HepG2 (cell line): ENCODE results near the gene PSMB9. TPM values are rescaled to one million over a fixed set of nuclear protein-coding genes. Genes with fewer than 3 reads are reported as not detected.

Source experiments
- ARNTL ChIP-seq: sonication (generic); formaldehyde crosslinking; IDR thresholded peaks from 2 replicates; pipeline ENCODE4 v1.4.0; 2020; ENCODE audit warnings: mild to moderate bottlenecking, missing genetic modification reagents
- GATAD2A ChIP-seq: IDR thresholded peaks from 2 replicates; pipeline ENCODE4 v1.6.1; 2016
- MTF2 ChIP-seq: sonication (generic); formaldehyde crosslinking; IDR thresholded peaks from 2 replicates; pipeline ENCODE4 v1.5.0; 2020; ENCODE audit warnings: missing genetic modification reagents, borderline replicate concordance
- TBX3 ChIP-seq: fragments of 450-650 bp; IDR thresholded peaks from 2 replicates; pipeline ENCODE4 v1.6.1; 2017; ENCODE audit warnings: antibody characterized with exemption, mild to moderate bottlenecking, inconsistent platforms, borderline replicate concordance
- U2AF2 ChIP-seq: fragments of 200-400 bp; formaldehyde crosslinking; IDR thresholded peaks from 2 replicates; pipeline ENCODE4 v1.6.1; 2017; ENCODE audit warnings: low read depth, mild to moderate bottlenecking, low read length
- ZFP36 ChIP-seq: fragments of 150-350 bp; IDR thresholded peaks from 2 replicates; pipeline ENCODE4 v1.6.1; 2018; ENCODE audit warnings: borderline replicate concordance, low read length, low read depth; ENCODE audit not compliant: partially characterized antibody
- ZNF225 ChIP-seq: sonication (generic); formaldehyde crosslinking; IDR thresholded peaks from 2 replicates; pipeline ENCODE4 v1.4.0; 2020; ENCODE audit warnings: mild to moderate bottlenecking, missing genetic modification reagents
- ZNF709 ChIP-seq: sonication (generic); formaldehyde crosslinking; IDR thresholded peaks from 2 replicates; pipeline ENCODE4 v1.5.0; 2020; ENCODE audit warnings: mild to moderate bottlenecking, missing genetic modification reagents
- ZNF781 ChIP-seq: sonication (generic); formaldehyde crosslinking; IDR thresholded peaks from 2 replicates; pipeline ENCODE4 v1.5.1; 2020; ENCODE audit warnings: borderline replicate concordance, mild to moderate bottlenecking, missing genetic modification reagents; ENCODE audit errors: not compliant biosample characterization
- polyA plus RNA-seq, 8 experiments: library from polyadenylated mRNA; depleted of rRNA in 3 of 8; stranded (reverse) in 7 of 8; unstranded in 1 of 8; fragments of >200 nt; fragmentation: Illumina TruSeq in 4 of 8; extraction: Trizol in 4 of 8; gene quantifications; 2 replicates each; pipeline versions ENCODE4 v1.2.1 to v1.2.3, GENCODE V29; 2011 to 2016; ENCODE audit warnings: low read depth in 4 of 8, missing spikeins in 1 of 8, mixed read lengths in 1 of 8; ENCODE audit not compliant: insufficient read depth in 1 of 8
- total RNA-seq, 5 experiments: library from RNA; depleted of rRNA; stranded (reverse); fragments of >200 nt; fragmentation: Illumina TruSeq; extraction: Trizol; gene quantifications; 2 replicates each; pipeline ENCODE4 v1.2.3, GENCODE V29; 2016; ENCODE audit warnings: low read depth in 1 of 5
- TF ChIP-seq, protein P1 (sequence below): IDR thresholded peaks from 2 replicates; pipeline ENCODE4 v1.6.1; 2018; ENCODE audit warnings: missing genetic modification reagents
- TF ChIP-seq, protein P2 (sequence below): fragments of 450-650 bp; IDR thresholded peaks from 2 replicates; pipeline ENCODE4 v1.6.1; 2016
- TF ChIP-seq, protein P3 (sequence below): sonication (generic); formaldehyde crosslinking; IDR thresholded peaks from 2 replicates; pipeline ENCODE4 v1.5.1; 2020; ENCODE audit warnings: missing genetic modification reagents, mild to moderate bottlenecking, borderline replicate concordance
- TF ChIP-seq, protein P4 (sequence below): sonication (generic); formaldehyde crosslinking; IDR thresholded peaks from 2 replicates; pipeline ENCODE4 v1.4.0; 2020; ENCODE audit warnings: missing genetic modification reagents, borderline replicate concordance
- TF ChIP-seq, protein P5 (sequence below): sonication (generic); formaldehyde crosslinking; IDR thresholded peaks from 2 replicates; pipeline ENCODE4 v1.9.0; 2021; ENCODE audit warnings: missing genetic modification reagents, mild to moderate bottlenecking, borderline replicate concordance
- TF ChIP-seq, protein P6 (sequence below): sonication (generic); formaldehyde crosslinking; IDR thresholded peaks from 2 replicates; pipeline ENCODE4 v1.5.0; 2020; ENCODE audit warnings: missing genetic modification reagents

Gene PSMB9
- total and polyA plus RNA-seq, 2 of the 13 experiments (the other 11 are each of a cell fraction or from before 2014, with no cell fraction given): 15.6 to 16.0 TPM

DNA sequence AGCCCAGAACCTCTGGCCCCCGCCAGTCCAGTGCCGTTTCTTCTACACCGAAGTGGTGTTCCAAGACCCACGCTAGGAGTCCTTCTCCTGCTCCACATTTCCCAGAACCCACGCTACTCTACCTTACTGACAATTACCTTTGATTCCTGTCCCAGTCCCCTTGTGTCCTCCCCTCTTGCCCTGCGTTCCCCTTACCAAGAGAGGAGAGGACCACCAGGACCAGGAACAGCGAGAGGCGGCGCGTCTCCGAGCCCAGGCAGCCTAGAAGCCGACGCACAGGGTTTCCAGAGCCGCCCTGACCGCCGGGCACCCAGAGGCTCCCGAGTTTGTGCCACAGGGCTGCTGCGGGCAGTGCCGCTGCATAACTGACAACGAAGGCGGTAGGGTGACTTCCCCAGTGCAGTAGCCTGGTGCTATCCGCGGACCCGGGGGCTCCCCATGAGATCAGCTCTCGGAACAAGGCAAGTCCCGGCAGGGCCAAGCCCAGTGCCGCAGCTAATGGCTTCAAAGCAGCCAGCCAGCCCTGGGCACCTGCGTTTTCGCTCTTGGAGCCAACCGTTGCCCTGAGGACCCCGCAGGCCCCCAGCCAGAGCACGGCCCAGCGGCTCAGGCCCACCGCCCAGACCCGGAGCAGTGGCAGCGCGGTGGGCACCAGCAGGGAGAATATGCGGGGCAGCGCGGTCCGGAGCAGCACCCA, 1.0 kb upstream of the PSMB9 start (continued):
- no peak for TF ChIP-seq ZFP36
- TF ChIP-seq, protein P1, sequence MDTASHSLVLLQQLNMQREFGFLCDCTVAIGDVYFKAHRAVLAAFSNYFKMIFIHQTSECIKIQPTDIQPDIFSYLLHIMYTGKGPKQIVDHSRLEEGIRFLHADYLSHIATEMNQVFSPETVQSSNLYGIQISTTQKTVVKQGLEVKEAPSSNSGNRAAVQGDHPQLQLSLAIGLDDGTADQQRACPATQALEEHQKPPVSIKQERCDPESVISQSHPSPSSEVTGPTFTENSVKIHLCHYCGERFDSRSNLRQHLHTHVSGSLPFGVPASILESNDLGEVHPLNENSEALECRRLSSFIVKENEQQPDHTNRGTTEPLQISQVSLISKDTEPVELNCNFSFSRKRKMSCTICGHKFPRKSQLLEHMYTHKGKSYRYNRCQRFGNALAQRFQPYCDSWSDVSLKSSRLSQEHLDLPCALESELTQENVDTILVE (CRISPR knock-in tag): no peak
- TF ChIP-seq, protein P2, sequence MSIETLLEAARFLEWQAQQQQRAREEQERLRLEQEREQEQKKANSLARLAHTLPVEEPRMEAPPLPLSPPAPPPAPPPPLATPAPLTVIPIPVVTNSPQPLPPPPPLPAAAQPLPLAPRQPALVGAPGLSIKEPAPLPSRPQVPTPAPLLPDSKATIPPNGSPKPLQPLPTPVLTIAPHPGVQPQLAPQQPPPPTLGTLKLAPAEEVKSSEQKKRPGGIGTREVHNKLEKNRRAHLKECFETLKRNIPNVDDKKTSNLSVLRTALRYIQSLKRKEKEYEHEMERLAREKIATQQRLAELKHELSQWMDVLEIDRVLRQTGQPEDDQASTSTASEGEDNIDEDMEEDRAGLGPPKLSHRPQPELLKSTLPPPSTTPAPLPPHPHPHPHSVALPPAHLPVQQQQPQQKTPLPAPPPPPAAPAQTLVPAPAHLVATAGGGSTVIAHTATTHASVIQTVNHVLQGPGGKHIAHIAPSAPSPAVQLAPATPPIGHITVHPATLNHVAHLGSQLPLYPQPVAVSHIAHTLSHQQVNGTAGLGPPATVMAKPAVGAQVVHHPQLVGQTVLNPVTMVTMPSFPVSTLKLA: no peak
- no peak for TF ChIP-seq TBX3
- TF ChIP-seq, protein P3, sequence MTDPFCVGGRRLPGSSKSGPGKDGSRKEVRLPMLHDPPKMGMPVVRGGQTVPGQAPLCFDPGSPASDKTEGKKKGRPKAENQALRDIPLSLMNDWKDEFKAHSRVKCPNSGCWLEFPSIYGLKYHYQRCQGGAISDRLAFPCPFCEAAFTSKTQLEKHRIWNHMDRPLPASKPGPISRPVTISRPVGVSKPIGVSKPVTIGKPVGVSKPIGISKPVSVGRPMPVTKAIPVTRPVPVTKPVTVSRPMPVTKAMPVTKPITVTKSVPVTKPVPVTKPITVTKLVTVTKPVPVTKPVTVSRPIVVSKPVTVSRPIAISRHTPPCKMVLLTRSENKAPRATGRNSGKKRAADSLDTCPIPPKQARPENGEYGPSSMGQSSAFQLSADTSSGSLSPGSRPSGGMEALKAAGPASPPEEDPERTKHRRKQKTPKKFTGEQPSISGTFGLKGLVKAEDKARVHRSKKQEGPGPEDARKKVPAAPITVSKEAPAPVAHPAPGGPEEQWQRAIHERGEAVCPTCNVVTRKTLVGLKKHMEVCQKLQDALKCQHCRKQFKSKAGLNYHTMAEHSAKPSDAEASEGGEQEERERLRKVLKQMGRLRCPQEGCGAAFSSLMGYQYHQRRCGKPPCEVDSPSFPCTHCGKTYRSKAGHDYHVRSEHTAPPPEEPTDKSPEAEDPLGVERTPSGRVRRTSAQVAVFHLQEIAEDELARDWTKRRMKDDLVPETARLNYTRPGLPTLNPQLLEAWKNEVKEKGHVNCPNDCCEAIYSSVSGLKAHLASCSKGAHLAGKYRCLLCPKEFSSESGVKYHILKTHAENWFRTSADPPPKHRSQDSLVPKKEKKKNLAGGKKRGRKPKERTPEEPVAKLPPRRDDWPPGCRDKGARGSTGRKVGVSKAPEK (CRISPR knock-in tag): peak; percentile 65; the same call in 1 of the 2 replicates
- TF ChIP-seq, protein P4, sequence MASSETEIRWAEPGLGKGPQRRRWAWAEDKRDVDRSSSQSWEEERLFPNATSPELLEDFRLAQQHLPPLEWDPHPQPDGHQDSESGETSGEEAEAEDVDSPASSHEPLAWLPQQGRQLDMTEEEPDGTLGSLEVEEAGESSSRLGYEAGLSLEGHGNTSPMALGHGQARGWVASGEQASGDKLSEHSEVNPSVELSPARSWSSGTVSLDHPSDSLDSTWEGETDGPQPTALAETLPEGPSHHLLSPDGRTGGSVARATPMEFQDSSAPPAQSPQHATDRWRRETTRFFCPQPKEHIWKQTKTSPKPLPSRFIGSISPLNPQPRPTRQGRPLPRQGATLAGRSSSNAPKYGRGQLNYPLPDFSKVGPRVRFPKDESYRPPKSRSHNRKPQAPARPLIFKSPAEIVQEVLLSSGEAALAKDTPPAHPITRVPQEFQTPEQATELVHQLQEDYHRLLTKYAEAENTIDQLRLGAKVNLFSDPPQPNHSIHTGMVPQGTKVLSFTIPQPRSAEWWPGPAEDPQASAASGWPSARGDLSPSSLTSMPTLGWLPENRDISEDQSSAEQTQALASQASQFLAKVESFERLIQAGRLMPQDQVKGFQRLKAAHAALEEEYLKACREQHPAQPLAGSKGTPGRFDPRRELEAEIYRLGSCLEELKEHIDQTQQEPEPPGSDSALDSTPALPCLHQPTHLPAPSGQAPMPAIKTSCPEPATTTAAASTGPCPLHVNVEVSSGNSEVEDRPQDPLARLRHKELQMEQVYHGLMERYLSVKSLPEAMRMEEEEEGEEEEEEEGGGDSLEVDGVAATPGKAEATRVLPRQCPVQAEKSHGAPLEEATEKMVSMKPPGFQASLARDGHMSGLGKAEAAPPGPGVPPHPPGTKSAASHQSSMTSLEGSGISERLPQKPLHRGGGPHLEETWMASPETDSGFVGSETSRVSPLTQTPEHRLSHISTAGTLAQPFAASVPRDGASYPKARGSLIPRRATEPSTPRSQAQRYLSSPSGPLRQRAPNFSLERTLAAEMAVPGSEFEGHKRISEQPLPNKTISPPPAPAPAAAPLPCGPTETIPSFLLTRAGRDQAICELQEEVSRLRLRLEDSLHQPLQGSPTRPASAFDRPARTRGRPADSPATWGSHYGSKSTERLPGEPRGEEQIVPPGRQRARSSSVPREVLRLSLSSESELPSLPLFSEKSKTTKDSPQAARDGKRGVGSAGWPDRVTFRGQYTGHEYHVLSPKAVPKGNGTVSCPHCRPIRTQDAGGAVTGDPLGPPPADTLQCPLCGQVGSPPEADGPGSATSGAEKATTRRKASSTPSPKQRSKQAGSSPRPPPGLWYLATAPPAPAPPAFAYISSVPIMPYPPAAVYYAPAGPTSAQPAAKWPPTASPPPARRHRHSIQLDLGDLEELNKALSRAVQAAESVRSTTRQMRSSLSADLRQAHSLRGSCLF: no peak; the same call in 1 of the 2 replicates
- TF ChIP-seq, protein P5, sequence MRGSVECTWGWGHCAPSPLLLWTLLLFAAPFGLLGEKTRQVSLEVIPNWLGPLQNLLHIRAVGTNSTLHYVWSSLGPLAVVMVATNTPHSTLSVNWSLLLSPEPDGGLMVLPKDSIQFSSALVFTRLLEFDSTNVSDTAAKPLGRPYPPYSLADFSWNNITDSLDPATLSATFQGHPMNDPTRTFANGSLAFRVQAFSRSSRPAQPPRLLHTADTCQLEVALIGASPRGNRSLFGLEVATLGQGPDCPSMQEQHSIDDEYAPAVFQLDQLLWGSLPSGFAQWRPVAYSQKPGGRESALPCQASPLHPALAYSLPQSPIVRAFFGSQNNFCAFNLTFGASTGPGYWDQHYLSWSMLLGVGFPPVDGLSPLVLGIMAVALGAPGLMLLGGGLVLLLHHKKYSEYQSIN (CRISPR knock-in tag): no peak
- TF ChIP-seq GATAD2A (CRISPR knock-in tag): no peak
- no peak for TF ChIP-seq ZNF709 (CRISPR knock-in tag)
- TF ChIP-seq ZNF225: peak; percentile 34; the same call in 1 of the 2 replicates
- peak; percentile 73 for TF ChIP-seq ZNF781 (CRISPR knock-in tag)
- no peak for TF ChIP-seq U2AF2
- no peak for TF ChIP-seq MTF2 (CRISPR knock-in tag)
- TF ChIP-seq, protein P6, sequence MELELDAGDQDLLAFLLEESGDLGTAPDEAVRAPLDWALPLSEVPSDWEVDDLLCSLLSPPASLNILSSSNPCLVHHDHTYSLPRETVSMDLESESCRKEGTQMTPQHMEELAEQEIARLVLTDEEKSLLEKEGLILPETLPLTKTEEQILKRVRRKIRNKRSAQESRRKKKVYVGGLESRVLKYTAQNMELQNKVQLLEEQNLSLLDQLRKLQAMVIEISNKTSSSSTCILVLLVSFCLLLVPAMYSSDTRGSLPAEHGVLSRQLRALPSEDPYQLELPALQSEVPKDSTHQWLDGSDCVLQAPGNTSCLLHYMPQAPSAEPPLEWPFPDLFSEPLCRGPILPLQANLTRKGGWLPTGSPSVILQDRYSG (CRISPR knock-in tag): no peak
- 0 out of 2 replicates have a peak, but pooled peaks have one; percentile 17 for TF ChIP-seq ARNTL (CRISPR knock-in tag)
